ENCODE measurements around the gene NFIA.

- TF ChIP-seq CTCF (IDR thresholded peaks at IDR 0.05), result no peak
- TF ChIP-seq POLR2A (IDR thresholded peaks at IDR 0.05), result no peak
Observed at GRCh38 chr1:61424382-61424781, 342.0 kb downstream of the NFIA start.
